ENCODE data around the gene MLANA.
"Not testable (repeated sequence)": the region's sequence is repeated elsewhere in the genome, so short reads cannot be mapped to it uniquely, and the experiment has no call there.

Gene MLANA

GRCh38 chr9:5870691-5871090, 20.0 kb upstream of the MLANA start:
- no peak for DNase-seq

GRCh38 chr9:5871785-5872184, 18.9 kb upstream of the MLANA start:
- DNase-seq: no peak

GRCh38 chr9:5872511-5872910, 18.2 kb upstream of the MLANA start:
- no peak for DNase-seq

GRCh38 chr9:5873439-5873838, 17.2 kb upstream of the MLANA start:
- DNase-seq: no peak

GRCh38 chr9:5874048-5874447, 16.6 kb upstream of the MLANA start:
- DNase-seq: no peak

- no peak for DNase-seq
These were observed 14.7 kb upstream of the MLANA start for GRCh38 chr9:5876026-5876425.

GRCh38 chr9:5876711-5877110, 14.0 kb upstream of the MLANA start:
- no peak for DNase-seq

- DNase-seq: no peak
These were observed 11.1 kb upstream of the MLANA start for GRCh38 chr9:5879419-5880181.

- not testable (repeated sequence) for DNase-seq
These were observed 8.3 kb upstream of the MLANA start for GRCh38 chr9:5882244-5883012.

- DNase-seq: no peak
These were observed 6.5 kb upstream of the MLANA start for GRCh38 chr9:5884191-5884590.

GRCh38 chr9:5886114-5886939, 4.4 kb upstream of the MLANA start:
- DNase-seq: peak; percentile 89

GRCh38 chr9:5892456-5893133, 1.9 kb downstream of the MLANA start:
- no peak for DNase-seq

GRCh38 chr9:5893134-5893505, 2.4 kb downstream of the MLANA start:
- no peak for DNase-seq

GRCh38 chr9:5893591-5894236, 3.0 kb downstream of the MLANA start:
- DNase-seq: no peak

- DNase-seq: no peak
These were observed 3.7 kb downstream of the MLANA start for GRCh38 chr9:5894237-5894959.

- DNase-seq: no peak
These were observed 5.1 kb downstream of the MLANA start for GRCh38 chr9:5895782-5896181.

GRCh38 chr9:5896863-5897262, 6.2 kb downstream of the MLANA start:
- DNase-seq: no peak

GRCh38 chr9:5897851-5898250, 7.2 kb downstream of the MLANA start:
- DNase-seq: no peak

- no peak for DNase-seq
These were observed 8.6 kb downstream of the MLANA start for GRCh38 chr9:5899292-5899691.

GRCh38 chr9:5900622-5901021, 9.9 kb downstream of the MLANA start:
- no peak for DNase-seq

- no peak for DNase-seq
These were observed 11.7 kb downstream of the MLANA start for GRCh38 chr9:5902377-5902776.

- no peak for DNase-seq
These were observed 18.2 kb downstream of the MLANA start for GRCh38 chr9:5908918-5909317.
